ENCODE measurements around the gene CBX2.
"Not testable (repeated sequence)": the region's sequence is repeated elsewhere in the genome, so short reads cannot be mapped to it uniquely, and the experiment has no call there.

The CBX2 gene

GRCh38 chr17:79743614-79744013, 34.3 kb upstream of the CBX2 start:
- no peak for DNase-seq

- DNase-seq = peak in 1 of 6 experiments; percentile 41
Measured at GRCh38 chr17:79745641-79746105, 32.3 kb upstream of the CBX2 start.

GRCh38 chr17:79746889-79747507, 30.9 kb upstream of the CBX2 start:
- peak in 3 of 6 experiments; percentile 12 to 20 (median 16) for DNase-seq

DNA sequence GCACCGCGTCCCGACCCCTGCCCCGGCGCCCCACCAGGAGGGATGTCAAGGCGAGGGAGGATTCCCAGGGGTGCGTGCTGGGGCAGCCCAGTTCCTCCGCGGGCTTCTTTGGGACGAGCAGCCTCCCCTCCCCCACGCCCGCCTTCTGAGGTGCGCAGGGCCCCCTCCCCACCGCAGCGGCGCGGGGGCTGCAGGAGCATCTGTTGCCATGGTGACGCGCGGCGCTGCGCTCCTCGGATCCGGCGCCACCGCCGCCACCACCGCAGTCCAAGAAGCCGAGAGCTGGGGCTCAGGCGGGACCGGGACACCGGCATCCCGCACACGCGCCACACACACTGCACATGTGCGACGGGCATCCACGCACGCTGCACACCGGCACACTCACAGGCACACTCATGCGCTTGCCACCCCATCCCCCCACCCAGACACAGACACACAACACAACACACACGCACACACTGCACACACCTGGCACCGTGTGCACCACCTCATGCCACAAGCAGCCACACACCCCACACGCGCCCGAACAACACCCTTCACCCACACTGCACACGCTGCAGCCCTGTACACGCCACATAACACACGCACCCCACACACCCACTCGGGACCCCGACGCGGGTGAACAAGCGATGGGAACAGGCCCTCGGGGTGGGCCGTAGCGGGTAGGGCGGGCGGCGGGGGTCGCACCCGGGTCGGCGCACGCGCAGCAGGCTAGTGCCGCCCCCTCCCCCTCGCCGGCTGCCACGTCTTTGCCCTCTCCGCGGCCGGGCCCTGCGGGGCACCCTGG, 30.2 kb upstream of the CBX2 start:
- DNase-seq = peak in 3 of 6 experiments; percentile 13 to 22 (median 21)

DNA sequence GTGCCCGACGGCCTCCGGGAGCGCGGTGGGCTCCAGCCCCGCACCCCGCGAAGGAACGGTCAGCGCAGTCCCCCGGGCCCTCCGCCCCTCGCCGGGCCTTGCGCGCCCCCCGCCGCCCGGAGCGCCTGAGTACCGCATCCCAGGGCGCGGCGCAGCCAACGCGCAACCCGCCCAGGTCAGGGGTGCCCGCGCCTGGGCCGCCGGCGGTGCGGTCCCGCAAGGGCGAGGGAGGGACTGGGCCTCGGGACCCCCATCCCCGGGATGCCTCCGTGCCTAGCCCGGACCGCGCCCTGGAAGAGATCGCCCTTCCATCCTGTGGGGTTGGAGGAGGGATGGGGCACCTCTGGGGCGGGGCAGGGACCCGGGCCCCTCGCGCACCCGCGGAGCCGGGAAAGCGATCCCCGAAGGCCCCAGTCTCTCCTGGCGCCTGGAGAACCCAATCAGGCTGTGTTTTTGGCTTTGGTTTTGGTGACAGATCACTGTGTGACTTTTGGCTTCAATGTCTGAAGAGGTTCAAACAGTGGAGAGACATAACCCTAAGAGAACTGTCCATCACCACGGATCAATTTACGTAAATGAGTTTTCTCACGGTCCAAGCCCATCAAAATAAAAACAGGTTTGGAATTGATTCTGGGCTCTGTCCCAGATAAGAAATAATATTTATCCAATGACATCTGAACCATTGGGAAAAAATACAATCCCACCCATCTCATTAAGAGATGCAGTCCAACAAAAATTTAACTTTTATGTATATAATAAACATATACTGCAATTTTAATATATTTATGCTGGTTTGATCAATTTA, 29.5 kb upstream of the CBX2 start:
- no peak for DNase-seq

GRCh38 chr17:79749156-79749815, 28.7 kb upstream of the CBX2 start:
- DNase-seq = no peak

DNA sequence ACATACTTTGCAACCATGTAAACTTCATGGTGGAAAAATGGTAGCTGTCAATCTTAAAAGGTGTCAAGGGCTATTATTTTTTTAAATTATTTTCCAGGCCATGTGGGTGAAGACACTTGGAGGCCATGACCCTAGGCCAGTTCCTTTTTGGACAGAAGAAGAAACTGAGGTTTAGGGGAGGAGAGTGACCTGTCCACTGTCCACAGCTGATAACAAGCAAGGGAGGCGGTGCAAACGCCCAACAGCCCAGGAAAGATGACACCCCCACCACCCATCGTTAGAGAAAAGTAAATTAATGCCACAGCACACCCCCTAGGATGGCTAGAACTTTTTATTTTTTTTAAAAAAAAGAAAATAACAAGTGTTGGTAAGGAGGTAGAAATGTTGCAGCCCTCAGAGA, 28.0 kb upstream of the CBX2 start:
- DNase-seq = no peak

DNA sequence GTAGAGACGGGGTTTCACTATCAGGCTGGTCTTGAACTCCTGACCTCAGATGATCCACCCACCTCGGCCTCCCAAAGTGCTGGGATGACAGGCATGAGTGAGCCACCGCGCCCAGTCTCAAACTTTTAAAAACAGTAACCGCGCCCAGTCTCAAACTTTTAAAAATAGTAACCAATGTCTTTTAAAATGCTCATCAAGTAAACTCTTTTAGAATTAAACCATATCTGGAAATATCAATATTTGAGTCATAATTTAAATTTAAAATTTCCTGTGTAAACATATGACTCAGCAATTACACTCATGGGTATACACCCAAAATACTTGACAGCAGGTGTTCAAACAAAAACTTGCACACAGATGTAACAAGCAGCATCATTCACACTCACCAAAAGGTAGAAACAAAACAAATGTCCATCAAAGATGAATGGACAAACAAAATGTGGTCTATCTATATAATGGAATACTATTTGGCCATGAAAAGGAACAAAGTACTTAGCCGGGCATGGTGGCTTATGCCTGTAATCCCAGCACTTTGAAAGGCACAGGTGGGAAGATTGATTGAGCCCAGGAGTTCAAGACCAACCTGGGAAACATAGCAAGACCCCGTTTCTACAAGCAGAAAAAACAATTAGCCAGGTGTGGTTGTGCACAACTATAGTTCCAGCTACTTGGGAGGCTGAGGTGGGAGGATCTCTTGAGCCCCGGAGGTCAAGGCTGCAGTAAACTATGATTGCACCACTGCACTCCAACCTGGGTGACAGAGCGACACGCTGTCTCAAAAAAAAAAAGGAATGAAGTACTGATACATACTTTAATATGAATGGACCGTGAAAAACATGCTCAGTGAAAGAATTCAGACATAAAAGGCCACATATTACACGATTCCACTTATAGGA, 27.1 kb upstream of the CBX2 start:
- DNase-seq = no peak

DNA sequence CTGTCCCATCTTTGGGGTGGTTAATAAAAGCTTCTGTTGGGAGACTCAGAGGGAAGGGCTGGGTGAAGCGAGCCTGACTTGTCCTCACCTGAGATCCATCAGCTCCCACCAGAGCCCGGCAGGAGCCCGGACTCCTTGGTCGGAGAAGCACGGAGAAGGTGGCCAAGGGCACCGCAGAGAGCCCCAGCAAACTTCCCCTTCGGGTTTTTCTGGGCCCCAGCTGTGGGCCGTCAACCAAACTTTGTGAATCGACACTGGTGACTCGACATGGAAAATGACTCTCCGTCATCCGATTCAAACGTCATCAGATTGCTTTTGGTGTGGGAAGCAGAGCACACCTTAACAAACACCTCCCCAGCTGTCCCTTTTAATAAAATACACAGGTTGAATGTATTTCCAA, 25.8 kb upstream of the CBX2 start:
- no peak for DNase-seq

- no peak for DNase-seq
Measured at GRCh38 chr17:79754370-79754769, 23.6 kb upstream of the CBX2 start.

- not testable (repeated sequence) for DNase-seq
Measured at GRCh38 chr17:79754903-79755302, 23.0 kb upstream of the CBX2 start.

DNA sequence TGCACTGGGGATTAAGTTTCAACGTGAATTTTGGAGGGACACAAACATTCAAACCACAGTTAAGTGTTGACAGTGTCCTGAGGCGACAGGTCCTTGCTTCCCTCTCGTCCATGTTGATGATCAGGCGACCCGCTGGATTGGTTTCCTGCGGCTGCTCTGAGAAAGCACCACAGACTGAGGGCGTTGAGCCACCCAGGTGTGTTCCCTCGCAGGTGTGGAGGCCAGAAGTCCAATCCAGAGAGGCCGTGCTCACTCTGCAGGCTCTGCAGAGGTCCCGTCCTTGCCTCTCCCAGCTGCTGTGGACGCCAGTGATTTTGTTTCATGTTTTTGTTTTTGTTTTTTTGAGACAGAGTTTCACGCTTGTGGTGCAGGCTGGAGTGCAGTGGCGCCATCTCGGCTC, 22.4 kb upstream of the CBX2 start:
- no peak for DNase-seq

GRCh38 chr17:79757140-79757745, 20.7 kb upstream of the CBX2 start:
- no peak for DNase-seq

DNA sequence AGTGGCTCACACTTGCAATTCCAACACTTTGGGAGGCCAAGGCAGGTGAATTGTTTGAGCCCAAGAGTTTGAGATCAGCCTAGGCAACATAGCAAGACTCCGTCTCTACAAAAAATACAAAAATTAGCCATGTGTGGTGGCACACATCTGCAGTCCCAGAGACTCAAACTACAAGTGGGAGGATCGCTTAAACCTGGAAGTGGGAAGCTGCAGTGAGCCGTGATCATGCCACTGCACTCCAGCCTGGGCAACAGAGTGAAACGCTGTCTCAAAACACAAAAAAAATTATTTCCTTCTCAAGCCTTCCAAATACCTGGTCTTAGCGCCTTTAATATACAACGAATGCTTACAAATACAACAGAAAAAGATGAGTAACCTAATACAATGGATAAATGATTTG, 19.7 kb upstream of the CBX2 start:
- no peak for DNase-seq

DNA sequence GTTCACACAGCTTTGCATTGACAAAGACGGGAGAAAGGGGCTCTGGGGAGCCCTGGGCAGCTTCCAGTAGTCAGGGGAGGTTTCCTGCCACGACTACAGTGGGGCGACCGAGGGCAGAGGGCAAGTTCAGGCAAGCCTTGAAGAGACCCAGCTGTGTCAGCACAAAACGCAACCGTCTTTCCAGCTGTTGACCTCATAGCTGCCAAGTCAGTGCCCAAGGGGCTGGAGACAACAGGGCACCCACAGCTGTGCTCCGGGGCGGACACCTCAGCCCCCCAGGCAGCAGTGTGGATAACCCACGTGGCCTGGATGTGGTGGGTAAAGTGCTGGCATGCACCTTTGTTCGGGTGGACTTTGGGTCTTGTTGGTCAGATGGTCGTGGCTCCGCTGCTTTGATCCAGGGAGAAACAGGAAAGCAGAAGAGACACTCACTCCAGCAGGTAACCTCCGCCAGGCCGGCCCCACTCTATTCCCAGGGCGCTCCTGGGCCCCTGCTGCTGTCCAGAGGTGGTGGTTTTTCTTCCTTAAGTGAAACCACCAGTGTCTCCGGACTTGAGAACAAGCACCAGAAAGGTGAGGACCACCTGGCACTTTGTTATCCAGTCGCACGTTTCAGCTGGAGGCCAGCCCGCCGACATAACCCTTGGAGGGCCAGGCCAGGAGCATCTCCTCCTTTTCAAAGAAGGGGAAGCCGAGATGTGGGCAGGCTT, 17.6 kb upstream of the CBX2 start:
- no peak for DNase-seq

GRCh38 chr17:79761894-79762589, 15.9 kb upstream of the CBX2 start:
- no peak for DNase-seq

- no peak for DNase-seq
Measured at GRCh38 chr17:79765708-79766107, 12.2 kb upstream of the CBX2 start.

GRCh38 chr17:79769570-79770506, 8.1 kb upstream of the CBX2 start:
- DNase-seq = no peak

- DNase-seq = no peak
Measured at GRCh38 chr17:79771276-79771675, 6.7 kb upstream of the CBX2 start.

Data from stimulated activated naive CD4-positive, alpha-beta T cell (primary cell).